Stomach (tissue), 9 donors: ENCODE data around the gene ARHGAP12. TPM values are rescaled to one million over a fixed set of nuclear protein-coding genes. Genes with fewer than 3 reads are reported as not detected.

ENCODE experiments used
- DNase-seq, 2 donors: peaks; one replicate each; pipeline versions ENCODE4 v3.0.0 to v3.0.0-alpha.2; 2013 to 2019
- H3K27ac ChIP-seq, 5 donors: fragments of 200-600 bp in 4 of 5; sonication (generic) in 4 of 5; one replicate each; pipeline ENCODE4 v1.5.1; 2013 to 2019; ENCODE audit warnings: mild to moderate bottlenecking in 1 of 5, moderate library complexity in 1 of 5
- H3K27me3 ChIP-seq, 3 donors: fragments of 200-600 bp; sonication (generic); one replicate each; pipeline ENCODE4 v1.5.1; 2017 to 2019; ENCODE audit warnings: mixed run types in 1 of 3
- H3K36me3 ChIP-seq, 4 donors: fragments of 200-600 bp; sonication (generic); 1 replicate in 3 of 4; 2 replicates in 1 of 4; pipeline ENCODE4 v1.5.1; 2016 to 2019
- H3K4me1 ChIP-seq, 4 donors: fragments of 200-600 bp; sonication (generic); one replicate each; pipeline ENCODE4 v1.5.1; 2016 to 2019
- H3K4me3 ChIP-seq, 4 donors: fragments of 200-600 bp; sonication (generic) in 3 of 4; one replicate each; pipeline ENCODE4 v1.5.1; 2016 to 2019; ENCODE audit warnings: mild to moderate bottlenecking in 1 of 4
- H3K9me3 ChIP-seq, 4 donors: fragments of 200-600 bp; sonication (generic); one replicate each; pipeline ENCODE4 v1.5.1; 2016 to 2019
- EP300 ChIP-seq: sonication (generic); formaldehyde crosslinking; IDR thresholded peaks from one replicate; pipeline ENCODE4 v1.6.1; 2017; ENCODE audit warnings: antibody characterized with exemption
- POLR2A ChIP-seq, 4 donors: fragments of 450-650 bp; IDR thresholded peaks; one replicate each; pipeline ENCODE4 v1.6.1; 2016; ENCODE audit warnings: antibody characterized with exemption in 4 of 4, control low read depth in 2 of 4, mild to moderate bottlenecking in 1 of 4, moderate library complexity in 1 of 4
- POLR2AphosphoS5 ChIP-seq, 3 donors: sonication (generic); formaldehyde crosslinking; IDR thresholded peaks; one replicate each; pipeline ENCODE4 v1.6.1; 2016; ENCODE audit warnings: antibody characterized with exemption in 3 of 3
- WGBS, 5 donors: extraction: QIAGEN DNeasy Blood & Tissue Kit in 3 of 5; methylation state at CpG; one replicate each; pipeline versions ENCODE4 v1.1.5 to v1.1.7; 2013 to 2018; 5-methylcytosine and 5-hydroxymethylcytosine counted together
- intact Hi-C: fragments of 100-400 bp; cut with DNase I; formaldehyde crosslinking; loops from one replicate; pipeline ENCODE4 v1.15.1; 2023; ENCODE audit warnings: low total_unique reads
- polyA plus RNA-seq, 3 donors: library from polyadenylated mRNA; stranded (reverse); fragments of 200-250 nt; gene quantifications; one replicate each; pipeline ENCODE4 v1.2.3, GENCODE V29; 2013
- total RNA-seq, 5 donors: library from RNA; depleted of rRNA; stranded (reverse); fragments of >200 nt; gene quantifications; one replicate each; pipeline versions ENCODE4 v1.1.0 to v1.2.3, GENCODE V29; 2014 to 2016
- TF ChIP-seq, protein P1 (sequence below), 7 experiments: fragments of 450-650 bp in 4 of 7; fragments of 200-600 bp in 3 of 7; sonication (generic) in 3 of 7; IDR thresholded peaks; one replicate each; pipeline ENCODE4 v1.5.1; 2016 to 2019; ENCODE audit warnings: antibody characterized with exemption in 7 of 7, control low read depth in 2 of 7, mild to moderate bottlenecking in 1 of 7
- donor health status: healthy with polysubstance abuse.
- donor health status: Bipolar disorder and iron deficiency.
- donor health status: healthy.

The ARHGAP12 gene
- total and polyA plus RNA-seq, 8 donors = 9.8 to 343 (median 27.9) TPM

DNA sequence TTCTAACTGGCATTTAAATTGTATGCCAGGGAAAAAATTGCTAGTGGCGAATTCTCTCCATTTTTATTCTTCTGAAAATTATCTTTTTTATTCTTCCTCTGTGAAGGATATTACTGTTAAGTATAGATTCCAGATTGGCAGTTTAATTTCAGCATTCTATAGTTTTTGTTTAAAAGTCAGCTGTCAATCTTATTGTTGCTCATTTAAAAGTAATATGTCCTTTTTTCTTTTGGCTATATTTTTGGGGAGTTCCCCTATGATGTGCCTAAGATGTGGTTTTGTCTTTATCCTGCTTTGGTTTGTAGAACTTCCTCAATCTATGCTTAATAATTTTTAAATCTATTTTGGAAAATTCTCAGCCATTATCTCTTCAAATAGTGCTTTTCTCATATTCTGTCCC, 135.9 kb downstream of the ARHGAP12 start:
- WGBS, 5 donors = 91 to 100% (median 98%) methylated on average over 1 of the region's 1 CpG
- no peak overlapping the region for H3K4me3 ChIP-seq
- intact Hi-C loops = no loop called here
- H3K27me3 ChIP-seq = no peaks in the 10 kb centered on the region
- H3K27ac ChIP-seq = no peak overlapping the region
- H3K4me1 ChIP-seq = no peaks in the 10 kb centered on the region
- H3K9me3 ChIP-seq = no peaks in the 10 kb centered on the region
- H3K36me3 ChIP-seq = no peaks in the 10 kb centered on the region
- no peak for DNase-seq
- TF ChIP-seq POLR2A (IDR thresholded peaks at IDR 0.05) = no peak
- TF ChIP-seq, protein P1, sequence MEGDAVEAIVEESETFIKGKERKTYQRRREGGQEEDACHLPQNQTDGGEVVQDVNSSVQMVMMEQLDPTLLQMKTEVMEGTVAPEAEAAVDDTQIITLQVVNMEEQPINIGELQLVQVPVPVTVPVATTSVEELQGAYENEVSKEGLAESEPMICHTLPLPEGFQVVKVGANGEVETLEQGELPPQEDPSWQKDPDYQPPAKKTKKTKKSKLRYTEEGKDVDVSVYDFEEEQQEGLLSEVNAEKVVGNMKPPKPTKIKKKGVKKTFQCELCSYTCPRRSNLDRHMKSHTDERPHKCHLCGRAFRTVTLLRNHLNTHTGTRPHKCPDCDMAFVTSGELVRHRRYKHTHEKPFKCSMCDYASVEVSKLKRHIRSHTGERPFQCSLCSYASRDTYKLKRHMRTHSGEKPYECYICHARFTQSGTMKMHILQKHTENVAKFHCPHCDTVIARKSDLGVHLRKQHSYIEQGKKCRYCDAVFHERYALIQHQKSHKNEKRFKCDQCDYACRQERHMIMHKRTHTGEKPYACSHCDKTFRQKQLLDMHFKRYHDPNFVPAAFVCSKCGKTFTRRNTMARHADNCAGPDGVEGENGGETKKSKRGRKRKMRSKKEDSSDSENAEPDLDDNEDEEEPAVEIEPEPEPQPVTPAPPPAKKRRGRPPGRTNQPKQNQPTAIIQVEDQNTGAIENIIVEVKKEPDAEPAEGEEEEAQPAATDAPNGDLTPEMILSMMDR (IDR thresholded peaks at IDR 0.05) = no peak
- TF ChIP-seq POLR2AphosphoS5 (IDR thresholded peaks at IDR 0.05) = no peak
- no peak for TF ChIP-seq EP300

DNA sequence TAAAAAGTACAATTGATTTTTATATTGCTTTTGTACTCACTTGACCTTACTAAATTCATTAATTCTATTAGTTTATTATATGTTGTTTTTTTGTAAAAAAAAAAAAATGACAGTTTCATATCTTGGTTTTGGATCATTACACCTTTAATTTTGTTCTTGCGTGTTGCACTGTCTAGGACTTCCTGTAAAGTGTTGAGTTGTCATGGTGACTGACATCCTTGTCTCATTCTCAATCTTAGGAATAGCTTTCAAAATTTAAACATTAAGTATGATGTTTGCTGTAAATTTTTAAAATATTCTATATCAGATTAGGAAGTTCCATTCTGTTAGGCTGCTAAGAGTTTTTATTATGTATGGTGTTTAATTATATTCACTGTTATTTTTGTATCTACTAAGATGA, 139.1 kb downstream of the ARHGAP12 start:
- H3K27ac ChIP-seq = no peak overlapping the region

DNA sequence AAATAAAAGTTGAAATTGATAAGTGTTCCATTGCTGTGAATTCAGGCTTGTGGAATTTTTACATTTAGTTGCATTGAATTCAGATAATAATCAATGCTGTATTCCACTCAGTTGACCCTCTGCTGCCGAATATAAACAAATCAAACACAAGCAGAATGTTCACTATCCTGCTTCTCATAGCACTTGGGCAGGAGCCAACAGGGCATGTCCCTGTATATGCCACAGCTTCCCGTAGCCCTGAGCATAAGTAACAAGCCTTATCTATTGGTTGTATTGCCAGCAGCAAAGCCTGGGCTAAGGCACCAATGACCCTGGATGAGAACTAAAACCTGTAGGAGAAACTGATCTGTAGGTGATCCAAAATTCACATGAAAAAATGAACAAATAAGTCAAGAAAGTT, 145.9 kb downstream of the ARHGAP12 start:
- H3K27ac ChIP-seq = no peak overlapping the region
- DNase-seq = no peak
- no peak overlapping the region for H3K4me3 ChIP-seq
- H3K4me1 ChIP-seq = no peaks in the 10 kb centered on the region
- intact Hi-C loops = no loop called here
- WGBS, 5 donors = 7 to 33% (median 23%) methylated on average over 2 of the region's 2 CpGs
- no peaks in the 10 kb centered on the region for H3K9me3 ChIP-seq
- TF ChIP-seq EP300 (no peak), POLR2AphosphoS5 (IDR thresholded peaks at IDR 0.05) (no peak)
- no peaks in the 10 kb centered on the region for H3K27me3 ChIP-seq
- H3K36me3 ChIP-seq = no peaks in the 10 kb centered on the region

More for the DNA sequence above, 139.1 kb downstream of the ARHGAP12 start:
- intact Hi-C loops = no loop called here
- no peak for DNase-seq
- no peaks in the 10 kb centered on the region for H3K36me3 ChIP-seq
- WGBS, 5 donors = 61 to 79% (median 66%) methylated on average over 1 of the region's 1 CpG
- H3K4me3 ChIP-seq = no peak overlapping the region
- no peaks in the 10 kb centered on the region for H3K4me1 ChIP-seq
- no peaks in the 10 kb centered on the region for H3K27me3 ChIP-seq
- no peaks in the 10 kb centered on the region for H3K9me3 ChIP-seq
- TF ChIP-seq EP300 (no peak), POLR2A (IDR thresholded peaks at IDR 0.05) (no peak), POLR2AphosphoS5 (IDR thresholded peaks at IDR 0.05) (no peak)
- TF ChIP-seq, protein P1 (IDR thresholded peaks at IDR 0.05) = no peak

DNA sequence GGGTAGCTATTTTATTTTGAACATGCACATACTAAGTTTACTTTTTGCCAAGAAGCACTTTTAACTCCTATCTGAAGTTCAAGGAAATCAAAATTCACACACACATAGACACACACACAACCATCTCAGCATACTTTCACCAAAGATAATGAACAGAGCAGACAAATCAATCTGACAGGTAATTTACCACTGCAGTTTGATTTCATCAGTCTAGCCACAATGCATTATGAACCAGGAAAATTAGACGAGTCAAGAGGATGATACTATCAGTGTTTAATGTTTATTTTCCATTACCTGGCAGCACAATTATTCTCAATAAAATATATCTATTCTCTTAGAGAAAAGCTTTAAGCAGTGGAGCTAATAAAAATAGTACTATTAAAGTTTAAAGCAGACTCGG, 147.9 kb downstream of the ARHGAP12 start:
- Histone ChIP-seq H3K27ac (no peak overlapping the region), H3K4me1 (no peaks in the 10 kb centered on the region), H3K27me3 (no peaks in the 10 kb centered on the region), H3K36me3 (no peaks in the 10 kb centered on the region), H3K4me3 (no peak overlapping the region), H3K9me3 (peaks cover 0 to 9% (median 2%) of the 10 kb centered on the region in 4 donors)
- 52 to 69% (median 65%) methylated on average over 2 of the region's 2 CpGs for WGBS, 5 donors
- TF ChIP-seq POLR2A (IDR thresholded peaks at IDR 0.05) (no peak), EP300 (no peak)
- intact Hi-C loops = no loop called here
- no peak for DNase-seq

DNA sequence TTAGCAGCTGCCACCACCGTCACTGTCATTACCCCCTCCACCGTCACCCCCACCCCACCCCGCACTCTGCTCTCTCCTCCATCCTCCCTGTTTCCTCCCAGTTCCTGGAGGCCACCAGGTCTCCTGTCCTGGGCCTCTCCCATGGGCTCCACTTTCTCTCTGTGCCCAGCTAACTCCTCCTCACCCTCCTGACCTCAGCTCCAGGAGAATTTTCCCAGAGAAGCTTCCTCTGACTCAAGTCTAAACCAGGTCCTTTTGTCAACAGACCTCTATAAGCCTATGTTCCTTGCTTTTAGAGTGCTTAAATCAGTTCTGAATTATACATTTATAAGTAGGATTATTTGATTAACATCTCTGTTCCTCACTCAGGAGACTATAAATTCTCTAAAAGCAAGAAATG, 150.0 kb downstream of the ARHGAP12 start:
- no peak overlapping the region for H3K27ac ChIP-seq
- H3K27me3 ChIP-seq = no peaks in the 10 kb centered on the region
- TF ChIP-seq POLR2A (IDR thresholded peaks at IDR 0.05) (no peak), EP300 (no peak), POLR2AphosphoS5 (IDR thresholded peaks at IDR 0.05) (no peak)
- TF ChIP-seq, protein P1 (IDR thresholded peaks at IDR 0.05) = no peak
- peaks cover 0 to 9% (median 2%) of the 10 kb centered on the region in 4 donors for H3K9me3 ChIP-seq
- intact Hi-C loops = loop anchor here (10.0 kb wide), 1 partner anchor 994 kb away; no protein-coding TSS in a partner anchor
- H3K36me3 ChIP-seq = no peaks in the 10 kb centered on the region
- DNase-seq = no peak
- WGBS, 5 donors = 88 to 92% (median 89%) methylated on average over 3 of the region's 3 CpGs
- no peak overlapping the region for H3K4me3 ChIP-seq
- no peaks in the 10 kb centered on the region for H3K4me1 ChIP-seq
